NT2/D1 (cell line): ENCODE data around the gene TSEN34.

Experiments
- SUZ12 ChIP-seq: IDR thresholded peaks from 2 replicates; pipeline ENCODE4 v1.6.1; 2011; ENCODE audit not compliant: insufficient read length, insufficient read depth; ENCODE audit errors: extremely low read depth
- YY1 ChIP-seq: IDR thresholded peaks from 2 replicates; pipeline ENCODE4 v1.6.1; 2011; ENCODE audit not compliant: insufficient read length, insufficient read depth

GRCh38 chr19:54188215-54188871, 2.8 kb upstream of the TSEN34 start:
- TF ChIP-seq YY1 (no peak), SUZ12 (no peak)
